Activated CD4-positive, alpha-beta memory T cell treated with anti-CD3 and anti-CD28 coated beads, Interleukin-2, amount 10 ng/mL, durations not matched to agents 7 days and 5 days (primary cell): Measurements from ENCODE around the gene ACVR1. TPM values are rescaled to one million over a fixed set of nuclear protein-coding genes. Genes with fewer than 3 reads are reported as not detected.

ENCODE experiments used
- CTCF ChIA-PET: fragments of 350-600 bp; sonication (Branson Sonifier 250); formaldehyde crosslinking; loops from one replicate; lab custom pipeline; 2021; ENCODE audit warnings: antibody characterized with exemption, inconsistent platforms; lab: Charles Lee
- POLR2A ChIA-PET: fragments of 350-600 bp; sonication (Branson Sonifier 250); formaldehyde crosslinking; loops from one replicate; lab custom pipeline; 2021; ENCODE audit warnings: antibody characterized with exemption; lab: Charles Lee
- DNase-seq: peaks from one replicate; pipeline ENCODE4 v3.0.0-alpha.2; 2020
- H3K27ac Mint-ChIP-seq: one replicate; pipeline ENCODE4 v1.8.0; 2021; ENCODE audit warnings: mild to moderate bottlenecking, mixed read lengths
- H3K27me3 Mint-ChIP-seq: one replicate; pipeline ENCODE4 v1.8.0; 2021; ENCODE audit warnings: mixed read lengths
- H3K36me3 Mint-ChIP-seq: one replicate; pipeline ENCODE4 v1.8.0; 2021; ENCODE audit warnings: low read depth, mixed read lengths
- H3K4me1 Mint-ChIP-seq: one replicate; pipeline ENCODE4 v1.8.0; 2021; ENCODE audit warnings: mixed read lengths
- H3K4me3 Mint-ChIP-seq: one replicate; pipeline ENCODE4 v1.8.0; 2021; ENCODE audit warnings: mild to moderate bottlenecking, mixed read lengths
- H3K9me3 Mint-ChIP-seq: one replicate; pipeline ENCODE4 v1.8.0; 2021; ENCODE audit warnings: mixed read lengths
- total RNA-seq, 2 experiments: library from RNA; stranded (reverse); gene quantifications; one replicate each; pipeline ENCODE4 v1.2.3, GENCODE V29; 2021

ACVR1 gene
- total RNA-seq, 2 experiments from 2014 or later, result 24.2 to 27.6 TPM

DNA sequence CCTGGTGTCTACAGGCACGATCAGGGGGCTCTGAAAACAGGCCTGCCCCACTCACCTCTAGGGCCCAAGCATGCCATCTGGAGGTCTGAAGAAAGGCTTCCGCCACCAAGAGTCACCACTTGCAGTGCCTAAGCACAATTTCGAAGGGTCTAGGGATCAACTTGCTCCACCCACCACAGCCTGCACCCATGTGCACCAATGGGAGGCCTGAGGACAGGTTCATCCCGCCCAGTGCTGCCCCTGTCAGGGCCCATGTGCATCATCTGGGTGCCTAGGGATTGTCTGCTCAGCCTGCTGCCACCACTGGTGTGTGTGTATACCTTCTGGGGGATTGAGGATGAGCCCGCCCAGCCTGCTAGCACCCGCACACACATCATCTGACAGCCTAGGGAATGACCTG, 126.4 kb downstream of the ACVR1 start:
- H3K4me1 Mint-ChIP-seq, result peaks cover 31% of the 10 kb centered on the region
- H3K4me3 Mint-ChIP-seq, result no peak overlapping the region
- POLR2A ChIA-PET, result no interaction called here
- H3K27ac Mint-ChIP-seq, result no peak overlapping the region
- H3K9me3 Mint-ChIP-seq, result no peaks in the 10 kb centered on the region
- DNase-seq, result no peak
- H3K36me3 Mint-ChIP-seq, result peaks cover 57% of the 10 kb centered on the region
- no peaks in the 10 kb centered on the region for H3K27me3 Mint-ChIP-seq
- CTCF ChIA-PET, result no interaction called here

DNA sequence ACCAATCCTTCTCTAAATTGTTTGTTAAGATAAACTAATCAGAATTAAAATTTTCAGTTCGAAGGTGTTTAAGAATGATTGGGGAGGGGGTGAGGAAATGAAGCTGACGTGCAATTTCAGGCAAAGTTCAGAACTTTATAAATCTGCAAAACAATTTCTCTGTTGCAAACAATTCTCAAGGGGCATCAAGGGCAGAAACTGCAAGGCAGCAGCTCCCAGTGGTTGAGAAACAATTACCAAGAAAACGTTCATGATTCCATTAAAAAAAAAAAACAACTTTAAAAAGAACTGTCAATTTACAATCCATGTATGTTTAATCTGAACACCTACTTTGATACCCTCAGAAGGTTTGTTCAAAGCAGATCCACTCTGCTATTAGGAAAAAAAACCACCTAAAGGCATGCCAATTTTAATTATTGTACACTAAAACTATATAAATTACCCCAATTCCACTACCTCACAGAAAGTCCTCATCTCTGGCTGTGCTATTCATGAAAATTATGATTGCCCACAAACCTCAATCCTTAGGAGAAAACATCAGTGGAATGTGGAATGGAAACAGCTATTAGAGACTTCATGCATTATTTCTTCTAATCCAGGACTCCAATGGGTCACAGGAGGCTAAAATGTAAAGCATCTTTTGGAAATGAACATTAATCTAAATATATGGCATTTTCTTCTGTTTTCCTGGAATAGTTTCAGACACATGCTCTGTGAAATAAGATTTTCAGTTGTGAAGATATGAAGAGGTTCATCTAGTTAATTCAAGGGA, 127.6 kb downstream of the ACVR1 start:
- H3K36me3 Mint-ChIP-seq, result peaks cover 50% of the 10 kb centered on the region
- POLR2A ChIA-PET, result no interaction called here
- H3K4me3 Mint-ChIP-seq, result no peak overlapping the region
- no peak overlapping the region for H3K27ac Mint-ChIP-seq
- H3K4me1 Mint-ChIP-seq, result peaks cover 35% of the 10 kb centered on the region
- CTCF ChIA-PET, result interaction anchor here (0.8 kb wide), 1 partner anchor 251 kb away, joined by 3 read pairs; no protein-coding TSS in a partner anchor
- no peaks in the 10 kb centered on the region for H3K27me3 Mint-ChIP-seq
- no peak for DNase-seq
- no peaks in the 10 kb centered on the region for H3K9me3 Mint-ChIP-seq

DNA sequence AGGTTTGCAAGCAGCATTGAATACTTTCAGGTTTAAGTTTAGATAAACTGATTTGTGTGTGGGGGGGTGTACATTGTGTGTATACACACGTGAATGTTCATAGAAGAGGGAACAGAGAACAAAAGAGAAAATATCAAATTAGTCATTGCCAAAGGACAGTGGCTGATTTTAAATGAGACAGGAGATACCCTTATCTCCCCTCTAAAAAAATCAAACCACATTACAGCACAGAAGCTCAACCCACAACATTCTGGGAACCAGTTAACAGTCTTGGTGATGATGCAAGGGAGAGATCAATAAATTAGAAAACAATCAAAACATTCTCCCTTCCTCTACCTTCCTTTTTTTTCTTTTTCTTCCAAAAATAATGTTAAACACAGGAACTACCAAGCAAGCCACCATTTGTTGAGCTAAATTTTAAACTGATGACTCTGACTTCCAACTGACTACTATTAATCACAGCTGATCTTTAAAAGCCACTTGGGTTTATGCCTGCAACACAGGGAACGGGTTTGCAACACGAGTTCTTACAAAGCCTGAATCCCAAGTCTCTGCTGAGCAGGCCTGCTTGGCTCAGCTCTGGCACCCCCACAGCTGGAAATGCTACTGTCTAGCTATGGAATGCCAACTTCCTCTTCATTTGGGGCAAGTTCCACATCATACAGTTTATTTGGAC, 128.3 kb downstream of the ACVR1 start:
- ChIA-PET POLR2A (no interaction called here), CTCF (interaction anchor here (0.8 kb wide), 1 partner anchor 251 kb away, joined by 3 read pairs; no protein-coding TSS in a partner anchor)
- peaks cover 42% of the 10 kb centered on the region for H3K4me1 Mint-ChIP-seq

DNA sequence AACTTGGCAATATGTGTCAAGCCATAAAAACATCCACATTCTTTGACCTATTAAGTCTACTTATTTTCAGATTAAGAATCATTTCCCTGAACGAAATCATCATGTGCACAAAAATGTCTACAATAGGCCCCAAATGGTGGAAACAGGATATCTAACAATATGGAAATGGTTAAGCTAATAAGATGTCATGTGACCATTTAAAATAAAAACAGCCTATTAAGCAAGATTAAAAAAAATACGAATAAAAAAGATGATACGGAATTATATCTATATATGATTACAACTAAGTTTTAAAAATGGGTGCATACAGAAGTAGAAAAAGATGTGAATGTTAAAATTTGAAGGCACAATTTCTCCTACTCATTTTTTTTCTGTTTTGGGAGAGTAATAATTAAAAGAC, 128.8 kb downstream of the ACVR1 start:
- Mint-ChIP-seq H3K4me1 (peaks cover 46% of the 10 kb centered on the region), H3K27me3 (no peaks in the 10 kb centered on the region), H3K27ac (no peak overlapping the region), H3K4me3 (no peak overlapping the region), H3K9me3 (no peaks in the 10 kb centered on the region), H3K36me3 (peaks cover 47% of the 10 kb centered on the region)
- ChIA-PET POLR2A (no interaction called here), CTCF (no interaction called here)
- DNase-seq, result no peak

More for the DNA sequence above, 128.3 kb downstream of the ACVR1 start:
- H3K4me3 Mint-ChIP-seq, result no peak overlapping the region
- no peaks in the 10 kb centered on the region for H3K9me3 Mint-ChIP-seq
- H3K36me3 Mint-ChIP-seq, result peaks cover 49% of the 10 kb centered on the region
- DNase-seq, result no peak
- H3K27ac Mint-ChIP-seq, result no peak overlapping the region
- H3K27me3 Mint-ChIP-seq, result no peaks in the 10 kb centered on the region

DNA sequence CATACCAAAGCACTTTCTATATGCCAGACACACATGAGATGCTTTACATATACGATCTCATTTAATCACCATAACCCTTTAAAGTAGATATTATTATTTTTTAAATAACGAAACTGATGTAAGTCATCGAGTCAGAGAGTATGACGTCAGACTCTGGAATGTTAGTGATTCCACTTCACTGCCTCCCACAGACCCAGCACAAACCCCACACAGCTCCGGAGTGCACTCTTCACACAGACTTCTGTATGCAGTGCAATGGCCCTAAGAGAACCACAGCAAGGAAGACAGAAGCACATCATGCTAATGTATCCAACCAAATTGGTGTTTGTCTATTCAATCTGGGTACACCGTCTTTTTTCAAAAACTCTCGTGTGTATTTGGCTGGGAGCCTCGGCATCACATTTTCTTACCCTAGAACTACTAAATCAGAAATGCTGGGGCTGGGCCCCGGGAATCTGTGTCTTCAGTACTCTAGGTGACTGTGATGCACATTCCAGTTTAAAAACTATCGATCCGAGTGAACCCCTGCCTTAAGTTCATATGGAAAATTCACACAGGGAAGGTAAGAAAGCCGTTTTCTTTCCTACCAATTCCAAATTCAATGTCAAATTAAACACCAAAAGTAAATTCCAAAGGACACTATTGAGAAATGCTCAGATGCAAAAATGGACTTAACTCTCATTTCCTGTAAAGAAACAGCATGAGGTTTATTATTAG, 129.7 kb downstream of the ACVR1 start:
- peaks cover 48% of the 10 kb centered on the region for H3K4me1 Mint-ChIP-seq
- POLR2A ChIA-PET, result no interaction called here
- CTCF ChIA-PET, result no interaction called here
- no peaks in the 10 kb centered on the region for H3K27me3 Mint-ChIP-seq
- no peak for DNase-seq
- no peak overlapping the region for H3K27ac Mint-ChIP-seq
- H3K9me3 Mint-ChIP-seq, result no peaks in the 10 kb centered on the region
- peaks cover 47% of the 10 kb centered on the region for H3K36me3 Mint-ChIP-seq
- H3K4me3 Mint-ChIP-seq, result no peak overlapping the region

DNA sequence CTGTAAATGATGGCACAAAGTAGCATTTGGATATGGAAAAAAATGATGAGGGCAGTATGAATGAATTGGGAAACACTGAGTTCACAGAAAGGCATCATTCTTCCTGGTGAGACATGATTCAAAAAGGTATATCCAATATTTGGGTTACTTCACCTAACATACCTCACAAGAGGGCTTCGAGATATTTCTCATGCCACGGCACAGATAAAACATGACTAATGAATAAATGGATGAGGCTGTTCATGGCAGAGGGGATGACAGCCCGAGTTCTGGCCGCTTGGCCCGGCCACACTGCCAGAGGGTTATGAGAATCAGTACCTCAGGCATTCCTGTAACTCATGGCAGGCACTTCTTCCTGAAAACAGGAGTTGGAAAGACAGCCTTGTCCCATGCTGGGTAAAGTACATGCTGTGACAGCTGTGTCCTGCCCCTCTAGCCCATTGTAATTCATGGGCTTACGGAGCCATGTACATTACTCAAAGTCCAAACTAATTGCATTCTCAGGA, 131.5 kb downstream of the ACVR1 start:
- no peaks in the 10 kb centered on the region for H3K27me3 Mint-ChIP-seq
- no peak for DNase-seq

DNA sequence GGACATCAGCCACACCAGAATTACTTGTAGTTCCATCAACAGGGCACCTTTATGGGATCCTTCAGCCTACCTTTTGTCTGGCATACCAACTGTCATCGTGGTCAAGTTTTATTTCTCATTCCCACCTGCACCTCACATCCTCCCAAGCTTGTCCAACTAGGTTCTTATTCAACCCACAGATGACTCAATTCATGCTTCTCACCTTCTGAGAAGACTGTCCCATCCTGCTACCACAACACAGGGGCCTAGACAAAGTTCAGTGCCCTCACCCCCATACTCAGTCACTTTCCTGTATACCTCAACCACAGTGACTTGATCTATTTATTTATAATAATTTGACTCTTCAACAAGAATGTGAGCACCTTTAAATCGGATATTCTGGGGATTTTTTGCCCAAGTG, 133.1 kb downstream of the ACVR1 start:
- POLR2A ChIA-PET, result no interaction called here

More for the DNA sequence above, 131.5 kb downstream of the ACVR1 start:
- Mint-ChIP-seq H3K4me1 (peaks cover 40% of the 10 kb centered on the region), H3K27ac (no peak overlapping the region), H3K36me3 (peaks cover 32% of the 10 kb centered on the region), H3K9me3 (no peaks in the 10 kb centered on the region), H3K4me3 (no peak overlapping the region)
- POLR2A ChIA-PET, result no interaction called here
- CTCF ChIA-PET, result no interaction called here

DNA sequence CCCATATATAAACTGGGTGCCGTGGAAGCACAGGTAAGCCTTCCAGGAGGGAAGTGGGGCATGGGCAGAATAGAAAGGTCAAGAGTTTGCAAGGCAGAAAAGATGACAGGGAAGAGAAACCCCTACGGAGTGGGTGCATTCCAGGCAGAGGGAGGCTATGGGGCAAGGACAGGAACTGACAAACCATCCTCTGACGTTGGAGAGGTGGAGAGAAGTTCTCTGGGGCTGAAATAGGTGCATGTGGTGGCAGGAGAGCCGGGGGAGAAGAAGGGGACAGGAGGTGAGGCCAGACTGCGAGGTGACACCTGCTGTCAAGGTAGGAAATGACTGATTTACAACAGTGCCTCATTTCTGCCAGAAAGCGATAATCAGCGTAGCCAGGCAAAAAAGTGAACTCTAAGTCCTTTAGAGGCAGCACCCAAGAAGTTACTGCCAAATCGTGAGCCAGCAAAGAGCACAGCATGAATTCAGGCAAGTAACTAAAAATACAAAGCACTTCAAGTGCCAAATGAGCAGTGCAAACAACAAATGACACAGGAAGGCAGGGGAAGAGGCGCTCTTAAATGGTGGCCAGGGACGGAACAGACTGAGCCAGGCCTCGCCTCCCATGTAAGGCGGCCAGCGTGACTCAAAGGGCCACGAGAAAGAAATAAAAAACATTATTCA, 134.2 kb downstream of the ACVR1 start:
- ChIA-PET CTCF (no interaction called here), POLR2A (no interaction called here)
- no peak for DNase-seq
- Mint-ChIP-seq H3K4me1 (peaks cover 24% of the 10 kb centered on the region), H3K36me3 (peaks cover 42% of the 10 kb centered on the region), H3K27me3 (no peaks in the 10 kb centered on the region), H3K27ac (peak overlapping the region; percentile 17), H3K9me3 (no peaks in the 10 kb centered on the region), H3K4me3 (no peak overlapping the region)

More for the DNA sequence above, 133.1 kb downstream of the ACVR1 start:
- Mint-ChIP-seq H3K27me3 (no peaks in the 10 kb centered on the region), H3K4me1 (peaks cover 31% of the 10 kb centered on the region), H3K27ac (no peak overlapping the region), H3K36me3 (peaks cover 32% of the 10 kb centered on the region), H3K9me3 (no peaks in the 10 kb centered on the region), H3K4me3 (no peak overlapping the region)
- CTCF ChIA-PET, result no interaction called here
- DNase-seq, result no peak

DNA sequence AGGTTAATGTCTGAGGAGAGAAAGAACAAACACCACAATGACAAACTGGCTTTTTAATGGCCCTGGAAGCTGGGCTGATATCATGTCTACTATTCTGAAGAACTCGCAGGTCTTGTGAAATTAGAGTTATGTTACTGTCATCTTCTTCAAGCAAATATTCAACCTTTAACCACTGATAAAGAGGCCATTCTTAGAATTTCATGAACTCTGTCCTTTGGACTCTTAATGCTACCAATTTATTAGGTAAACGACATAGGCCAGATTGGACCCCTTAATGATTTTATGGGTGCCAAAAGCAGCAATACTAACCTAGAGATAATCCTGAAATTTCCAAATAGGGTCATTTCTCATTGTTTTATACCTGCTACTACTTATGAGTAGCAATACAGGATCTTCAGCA, 138.5 kb downstream of the ACVR1 start:
- POLR2A ChIA-PET, result no interaction called here
- no peak for DNase-seq
- CTCF ChIA-PET, result no interaction called here
- Mint-ChIP-seq H3K4me1 (peaks cover 17% of the 10 kb centered on the region), H3K36me3 (peaks cover 62% of the 10 kb centered on the region), H3K27ac (no peak overlapping the region), H3K9me3 (no peaks in the 10 kb centered on the region), H3K27me3 (no peaks in the 10 kb centered on the region), H3K4me3 (no peak overlapping the region)

DNA sequence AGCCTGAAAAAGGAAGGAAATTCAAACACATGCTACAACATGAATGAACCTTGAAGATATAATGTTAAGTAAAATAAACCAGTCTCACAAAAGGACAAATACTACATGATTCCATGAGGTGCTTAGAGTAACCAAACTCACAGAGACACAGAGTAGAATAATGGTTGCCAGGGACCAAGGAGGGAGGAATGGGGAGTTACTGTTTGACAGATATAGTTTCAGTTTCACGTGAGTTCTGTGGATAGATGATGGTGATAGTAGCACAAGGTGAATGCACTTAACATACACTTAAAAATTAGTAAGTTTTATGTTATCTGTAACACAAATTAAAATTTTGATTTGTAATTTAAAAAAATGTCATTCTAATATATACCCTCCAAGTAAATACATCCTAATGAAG, 140.6 kb downstream of the ACVR1 start:
- no peak overlapping the region for H3K4me3 Mint-ChIP-seq
- H3K9me3 Mint-ChIP-seq, result no peaks in the 10 kb centered on the region
- peaks cover 7% of the 10 kb centered on the region for H3K4me1 Mint-ChIP-seq
- H3K27me3 Mint-ChIP-seq, result no peaks in the 10 kb centered on the region
- no peak overlapping the region for H3K27ac Mint-ChIP-seq
- ChIA-PET CTCF (no interaction called here), POLR2A (no interaction called here)
- DNase-seq, result no peak
- H3K36me3 Mint-ChIP-seq, result peaks cover 70% of the 10 kb centered on the region

DNA sequence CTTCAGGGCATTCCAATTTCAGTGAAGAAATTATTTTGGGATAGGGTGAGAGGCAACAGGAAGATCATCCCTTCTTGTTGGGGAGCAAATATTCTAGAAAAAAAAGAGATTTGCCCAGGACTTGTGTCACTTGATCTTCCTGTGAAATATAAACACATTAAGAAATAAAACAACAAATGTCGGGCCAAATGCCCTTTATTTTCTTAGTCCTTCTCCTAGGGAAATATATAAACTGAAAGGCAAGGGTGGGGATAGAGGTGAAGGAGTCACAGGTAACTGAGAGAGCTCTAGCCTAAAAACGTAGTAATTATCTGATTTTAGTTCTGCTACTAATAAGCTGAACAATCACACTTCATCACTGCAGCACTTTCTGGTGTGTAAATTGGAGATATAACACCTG, 142.9 kb downstream of the ACVR1 start:
- Mint-ChIP-seq H3K27me3 (no peaks in the 10 kb centered on the region), H3K27ac (no peak overlapping the region), H3K36me3 (peaks cover 80% of the 10 kb centered on the region), H3K4me3 (no peak overlapping the region), H3K9me3 (peaks cover 3% of the 10 kb centered on the region), H3K4me1 (peaks cover 7% of the 10 kb centered on the region)
- DNase-seq, result no peak
- ChIA-PET CTCF (no interaction called here), POLR2A (no interaction called here)

DNA sequence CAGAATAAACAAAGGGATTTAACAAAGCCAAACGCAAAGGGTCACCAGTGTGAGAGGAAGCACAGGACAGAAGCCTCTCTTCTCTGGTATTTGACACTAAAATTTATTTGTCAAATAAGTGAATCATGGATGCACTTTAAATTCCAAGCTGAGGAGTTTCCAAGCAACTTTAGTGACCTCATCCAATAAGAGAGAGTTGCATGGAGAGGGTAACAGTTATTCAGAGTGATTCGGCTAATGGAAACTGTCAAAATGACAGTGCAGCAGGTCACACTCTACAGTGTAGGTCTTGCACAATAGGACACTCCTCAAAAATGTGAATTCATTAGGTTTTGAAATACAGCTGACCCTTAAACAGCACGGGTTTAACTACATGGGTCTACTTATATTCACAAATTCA, 143.5 kb downstream of the ACVR1 start:
- POLR2A ChIA-PET, result no interaction called here
- H3K4me3 Mint-ChIP-seq, result no peak overlapping the region

More for the DNA sequence above, 143.5 kb downstream of the ACVR1 start:
- no peak for DNase-seq
- no peak overlapping the region for H3K27ac Mint-ChIP-seq
- peaks cover 3% of the 10 kb centered on the region for H3K9me3 Mint-ChIP-seq
- peaks cover 80% of the 10 kb centered on the region for H3K36me3 Mint-ChIP-seq
- H3K4me1 Mint-ChIP-seq, result peaks cover 7% of the 10 kb centered on the region
- CTCF ChIA-PET, result no interaction called here
- no peaks in the 10 kb centered on the region for H3K27me3 Mint-ChIP-seq
